Mesenchymal stem cell (in vitro differentiated cells and primary cell): ENCODE results near the gene MBP.

ENCODE experiments used
- DNase-seq: peaks from one replicate; pipeline ENCODE4 v3.0.0-alpha.2; 2013
- H2AFZ ChIP-seq: one replicate; pipeline ENCODE4 v1.6.1; 2013; ENCODE audit warnings: low read depth, mild to moderate bottlenecking, control low read depth, inconsistent platforms, low read length, moderate library complexity
- H2AK5ac ChIP-seq: 2 replicates; pipeline ENCODE4 v1.6.1; 2013; ENCODE audit warnings: low read length, moderate library complexity, mild to moderate bottlenecking, inconsistent platforms; ENCODE audit not compliant: severe bottlenecking
- H2BK120ac ChIP-seq: one replicate; pipeline ENCODE4 v1.6.1; 2013; ENCODE audit warnings: low read depth, mild to moderate bottlenecking, inconsistent platforms, low read length, moderate library complexity
- H2BK12ac ChIP-seq, 2 experiments: one replicate each; pipeline ENCODE4 v1.6.1; 2013; ENCODE audit warnings: inconsistent platforms in 2 of 2, low read length in 2 of 2, mild to moderate bottlenecking in 2 of 2, moderate library complexity in 2 of 2, control low read depth in 1 of 2
- H2BK15ac ChIP-seq: one replicate; pipeline ENCODE4 v1.6.1; 2013; ENCODE audit warnings: mild to moderate bottlenecking, low read depth, inconsistent platforms; ENCODE audit not compliant: poor library complexity, severe bottlenecking
- H2BK5ac ChIP-seq: 2 replicates; pipeline ENCODE4 v1.6.1; 2013; ENCODE audit warnings: low read depth, mild to moderate bottlenecking, low read length, control low read depth, inconsistent platforms; ENCODE audit not compliant: poor library complexity, severe bottlenecking
- H3K14ac ChIP-seq, 2 experiments: one replicate each; pipeline ENCODE4 v1.6.1; 2013; ENCODE audit warnings: inconsistent platforms in 2 of 2, low read length in 2 of 2, control low read depth in 1 of 2, mild to moderate bottlenecking in 1 of 2, moderate library complexity in 1 of 2
- H3K18ac ChIP-seq, 2 experiments: one replicate each; pipeline ENCODE4 v1.6.1; 2013; ENCODE audit warnings: inconsistent platforms in 2 of 2, low read length in 2 of 2, control low read depth in 1 of 2, low read depth in 1 of 2, mild to moderate bottlenecking in 1 of 2
- H3K23ac ChIP-seq, 2 experiments: one replicate each; pipeline ENCODE4 v1.6.1; 2013; ENCODE audit warnings: inconsistent platforms in 2 of 2, low read length in 2 of 2, mild to moderate bottlenecking in 2 of 2, moderate library complexity in 2 of 2, control low read depth in 1 of 2
- H3K27ac ChIP-seq: 2 replicates; pipeline ENCODE4 v1.5.1; 2013; ENCODE audit warnings: mild to moderate bottlenecking, moderate library complexity, low read length, control low read depth, inconsistent platforms; ENCODE audit not compliant: poor library complexity, severe bottlenecking
- H3K27me3 ChIP-seq, 2 experiments: 2 replicates each; pipeline versions ENCODE4 v1.6.1 to v1.7.0; 2013; ENCODE audit warnings: low read length in 2 of 2, mild to moderate bottlenecking in 2 of 2, moderate library complexity in 2 of 2, control low read depth in 1 of 2, inconsistent platforms in 1 of 2; ENCODE audit not compliant: control insufficient read depth in 1 of 2, insufficient read depth in 1 of 2
- H3K36me3 ChIP-seq, 2 experiments: 2 replicates each; pipeline versions ENCODE4 v1.6.1 to v1.7.0; 2013; ENCODE audit warnings: low read length in 2 of 2, control low read depth in 1 of 2, inconsistent platforms in 1 of 2, low read depth in 1 of 2, mild to moderate bottlenecking in 1 of 2; ENCODE audit not compliant: insufficient read depth in 2 of 2, control insufficient read depth in 1 of 2
- H3K4ac ChIP-seq, 2 experiments: one replicate each; pipeline ENCODE4 v1.6.1; 2013; ENCODE audit warnings: inconsistent platforms in 2 of 2, low read length in 2 of 2, mild to moderate bottlenecking in 2 of 2, moderate library complexity in 2 of 2, control low read depth in 1 of 2, low read depth in 1 of 2
- H3K4me1 ChIP-seq: 2 replicates; pipeline ENCODE4 v1.6.1; 2013; ENCODE audit warnings: low read depth, low read length, control low read depth; ENCODE audit not compliant: control insufficient read depth, insufficient read depth
- H3K4me2 ChIP-seq: 2 replicates; pipeline ENCODE4 v1.6.1; 2013; ENCODE audit warnings: low read length, mild to moderate bottlenecking, inconsistent platforms; ENCODE audit not compliant: poor library complexity, severe bottlenecking
- H3K4me3 ChIP-seq, 2 experiments: 2 replicates each; pipeline versions ENCODE4 v1.5.1 to v1.7.0; 2013; ENCODE audit warnings: low read length in 2 of 2, mild to moderate bottlenecking in 2 of 2, control low read depth in 1 of 2, low read depth in 1 of 2; ENCODE audit not compliant: insufficient read depth in 1 of 2
- H3K79me1 ChIP-seq: replicated peaks from 2 replicates; pipeline ENCODE4 v1.6.1; 2013; ENCODE audit warnings: mild to moderate bottlenecking, control low read depth, low read length, inconsistent platforms; ENCODE audit not compliant: poor library complexity, severe bottlenecking
- H3K9ac ChIP-seq: 2 replicates; pipeline ENCODE4 v1.7.0; 2013; ENCODE audit warnings: mild to moderate bottlenecking, low read length, moderate library complexity
- H3K9me3 ChIP-seq: 2 replicates; pipeline ENCODE4 v1.7.0; 2013; ENCODE audit warnings: mild to moderate bottlenecking, low read length; ENCODE audit not compliant: control insufficient read depth
- H4K8ac ChIP-seq: one replicate; pipeline ENCODE4 v1.6.1; 2013; ENCODE audit warnings: inconsistent platforms, mild to moderate bottlenecking, low read length, moderate library complexity
- H4K91ac ChIP-seq: one replicate; pipeline ENCODE4 v1.6.1; 2013; ENCODE audit warnings: mild to moderate bottlenecking, low read length, inconsistent platforms
- WGBS: methylation state at CpG from one replicate; pipeline ENCODE4 v1.1.7; 2013; ENCODE audit warnings: mixed read lengths; 5-methylcytosine and 5-hydroxymethylcytosine counted together

The MBP gene

GRCh38 chr18:77002496-77002895 lies 130.1 kb downstream of the MBP start:
- peaks cover 6% of the 10 kb centered on the region for H3K79me1 ChIP-seq
- no peak overlapping the region for H2BK120ac ChIP-seq
- H3K36me3 ChIP-seq = peaks cover 0 to 12% of the 10 kb centered on the region in 2 experiments
- H2BK5ac ChIP-seq = no peak overlapping the region
- WGBS = 93% methylated on average over 10 of the region's 10 CpGs
- no peak overlapping the region for H2BK12ac ChIP-seq
- no peak overlapping the region for H3K4me3 ChIP-seq
- no peak overlapping the region for H3K27ac ChIP-seq
- H3K23ac ChIP-seq = no peak overlapping the region
- no peaks in the 10 kb centered on the region for H3K4me1 ChIP-seq
- no peak overlapping the region for H2AFZ ChIP-seq
- no peaks in the 10 kb centered on the region for H3K9me3 ChIP-seq
- H3K18ac ChIP-seq = no peak overlapping the region
- H3K9ac ChIP-seq = no peak overlapping the region
- H3K14ac ChIP-seq = no peak overlapping the region
- H3K4me2 ChIP-seq = no peak overlapping the region
- H4K8ac ChIP-seq = no peak overlapping the region
- no peak overlapping the region for H2BK15ac ChIP-seq
- H2AK5ac ChIP-seq = no peak overlapping the region
- H3K4ac ChIP-seq = no peak overlapping the region
- H3K27me3 ChIP-seq = no peaks in the 10 kb centered on the region
- DNase-seq = no peak
- H4K91ac ChIP-seq = no peak overlapping the region

GRCh38 chr18:77001979-77002378 lies 130.6 kb downstream of the MBP start:
- Histone ChIP-seq H2BK5ac (no peak overlapping the region), H4K91ac (no peak overlapping the region), H3K14ac (no peak overlapping the region), H3K4me2 (no peak overlapping the region), H3K9ac (no peak overlapping the region), H3K27ac (no peak overlapping the region), H4K8ac (no peak overlapping the region), H2AFZ (no peak overlapping the region), H2BK12ac (no peak overlapping the region), H3K4ac (no peak overlapping the region), H3K9me3 (no peaks in the 10 kb centered on the region), H2AK5ac (no peak overlapping the region), H3K23ac (no peak overlapping the region), H2BK15ac (no peak overlapping the region), H3K79me1 (peaks cover 2% of the 10 kb centered on the region), H3K27me3 (no peaks in the 10 kb centered on the region), H3K4me3 (no peak overlapping the region), H3K18ac (no peak overlapping the region), H3K36me3 (peaks cover 0 to 12% of the 10 kb centered on the region in 2 experiments), H2BK120ac (no peak overlapping the region), H3K4me1 (no peaks in the 10 kb centered on the region)
- no peak for DNase-seq
- WGBS = 85% methylated on average over 7 of the region's 7 CpGs

- no peak overlapping the region for H3K4ac ChIP-seq
- no peak overlapping the region for H2AFZ ChIP-seq
- H3K4me2 ChIP-seq = no peak overlapping the region
- no peak for DNase-seq
- H4K8ac ChIP-seq = no peak overlapping the region
- no peaks in the 10 kb centered on the region for H3K9me3 ChIP-seq
- no peak overlapping the region for H2BK12ac ChIP-seq
- H2BK5ac ChIP-seq = no peak overlapping the region
- peaks cover 2% of the 10 kb centered on the region for H3K79me1 ChIP-seq
- H2AK5ac ChIP-seq = no peak overlapping the region
- H2BK15ac ChIP-seq = no peak overlapping the region
- WGBS = 84% methylated on average over 19 of the region's 19 CpGs
- H2BK120ac ChIP-seq = peak overlapping the region; percentile 38
- H3K4me3 ChIP-seq = no peak overlapping the region
- peaks cover 2% of the 10 kb centered on the region for H3K4me1 ChIP-seq
- H3K18ac ChIP-seq = peak overlapping the region in 1 of 2 experiments; percentile 54
- no peak overlapping the region for H3K14ac ChIP-seq
- H3K27ac ChIP-seq = no peak overlapping the region
- no peaks in the 10 kb centered on the region for H3K27me3 ChIP-seq
- H3K23ac ChIP-seq = no peak overlapping the region
- no peak overlapping the region for H4K91ac ChIP-seq
- H3K9ac ChIP-seq = peak overlapping the region; percentile 84
- peaks cover 0 to 12% of the 10 kb centered on the region in 2 experiments for H3K36me3 ChIP-seq
Observed at GRCh38 chr18:77001041-77001440, 131.5 kb downstream of the MBP start.

- no peaks in the 10 kb centered on the region for H3K27me3 ChIP-seq
- H3K9me3 ChIP-seq = no peaks in the 10 kb centered on the region
- H3K27ac ChIP-seq = no peak overlapping the region
- no peak overlapping the region for H3K23ac ChIP-seq
- no peak overlapping the region for H2BK5ac ChIP-seq
- peaks cover 2% of the 10 kb centered on the region for H3K4me1 ChIP-seq
- DNase-seq = peak; percentile 41
- H3K14ac ChIP-seq = no peak overlapping the region
- H2AFZ ChIP-seq = no peak overlapping the region
- H2BK12ac ChIP-seq = no peak overlapping the region
- WGBS = 41% methylated on average over 10 of the region's 11 CpGs
- H3K9ac ChIP-seq = peak overlapping the region; percentile 84
- H4K91ac ChIP-seq = no peak overlapping the region
- no peak overlapping the region for H3K4ac ChIP-seq
- H4K8ac ChIP-seq = no peak overlapping the region
- H2BK15ac ChIP-seq = no peak overlapping the region
- peak overlapping the region; percentile 55 for H3K4me2 ChIP-seq
- H3K79me1 ChIP-seq = peaks cover 2% of the 10 kb centered on the region
- H2AK5ac ChIP-seq = no peak overlapping the region
- H3K4me3 ChIP-seq = peak overlapping the region in 1 of 2 experiments; percentile 72
- no peak overlapping the region for H2BK120ac ChIP-seq
- H3K18ac ChIP-seq = no peak overlapping the region
- peaks cover 0 to 7% of the 10 kb centered on the region in 2 experiments for H3K36me3 ChIP-seq
Observed at GRCh38 chr18:77000527-77000926, 132.1 kb downstream of the MBP start.
